Activated T-cell treated with anti-CD3 and anti-CD28 coated beads, Interleukin-2, amount 50 U/mL, for 4 hours (primary cell): Measurements from ENCODE around the gene USP15. TPM values are rescaled to one million over a fixed set of nuclear protein-coding genes. Genes with fewer than 3 reads are reported as not detected.

Source experiments
- ATAC-seq, 2 donors: fragments of 200-7000 bp; cut with Tn5 transposase; one replicate each; pipeline ENCODE4 v1.10.0; 2021
- DNase-seq: peaks from one replicate; pipeline ENCODE4 v3.0.0-alpha.2; 2020
- H3K27me3 Mint-ChIP-seq: one replicate; pipeline ENCODE4 v1.8.0; 2021; ENCODE audit warnings: low read depth, mixed read lengths
- H3K36me3 Mint-ChIP-seq: one replicate; pipeline ENCODE4 v1.8.0; 2022; ENCODE audit warnings: mixed read lengths; ENCODE audit not compliant: insufficient read depth
- H3K4me1 Mint-ChIP-seq: one replicate; pipeline ENCODE4 v1.8.0; 2021; ENCODE audit warnings: low read depth, mixed read lengths
- H3K4me3 Mint-ChIP-seq: one replicate; pipeline ENCODE4 v1.8.0; 2021; ENCODE audit warnings: mild to moderate bottlenecking, moderate library complexity, mixed read lengths
- H3K9me3 Mint-ChIP-seq: one replicate; pipeline ENCODE4 v1.8.0; 2021; ENCODE audit warnings: mixed read lengths
- total RNA-seq, 3 donors: library from RNA; stranded (reverse); gene quantifications; one replicate each; pipeline ENCODE4 v1.2.1, GENCODE V29; 2021

The USP15 gene
- total RNA-seq, 3 donors from 2014 or later, result 82.0 to 98.2 (median 94.3) TPM

- H3K4me1 Mint-ChIP-seq, result peaks cover 67% of the 10 kb centered on the region
- H3K9me3 Mint-ChIP-seq, result peaks cover 11% of the 10 kb centered on the region
- no peaks in the 10 kb centered on the region for H3K27me3 Mint-ChIP-seq
- peaks cover 35% of the 10 kb centered on the region for H3K36me3 Mint-ChIP-seq
- DNase-seq (no peak), ATAC-seq (no peak)
- no peak overlapping the region for H3K4me3 Mint-ChIP-seq
Observed at GRCh38 chr12:62282057-62282774, 22.0 kb downstream of the USP15 start.

- Mint-ChIP-seq H3K27me3 (no peaks in the 10 kb centered on the region), H3K36me3 (peaks cover 50% of the 10 kb centered on the region), H3K9me3 (peaks cover 17% of the 10 kb centered on the region), H3K4me3 (no peak overlapping the region), H3K4me1 (peaks cover 78% of the 10 kb centered on the region)
- DNase-seq (no peak), ATAC-seq (peak in 1 of 2 donors; percentile 38)
Observed at GRCh38 chr12:62284749-62285148, 24.5 kb downstream of the USP15 start.

GRCh38 chr12:62285284-62285683 is 25.1 kb downstream of the USP15 start:
- no peak for DNase-seq
- H3K36me3 Mint-ChIP-seq, result peaks cover 53% of the 10 kb centered on the region
- peaks cover 21% of the 10 kb centered on the region for H3K9me3 Mint-ChIP-seq
- no peak overlapping the region for H3K4me3 Mint-ChIP-seq
- peaks cover 80% of the 10 kb centered on the region for H3K4me1 Mint-ChIP-seq
- no peaks in the 10 kb centered on the region for H3K27me3 Mint-ChIP-seq
- no peak for ATAC-seq

- ATAC-seq (no peak), DNase-seq (no peak)
- Mint-ChIP-seq H3K27me3 (no peaks in the 10 kb centered on the region), H3K4me1 (peaks cover 82% of the 10 kb centered on the region), H3K36me3 (peaks cover 57% of the 10 kb centered on the region), H3K9me3 (peaks cover 29% of the 10 kb centered on the region), H3K4me3 (no peak overlapping the region)
Observed at GRCh38 chr12:62288328-62288727, 28.1 kb downstream of the USP15 start.

- H3K36me3 Mint-ChIP-seq, result peaks cover 62% of the 10 kb centered on the region
- DNase-seq (no peak), ATAC-seq (no peak)
- no peak overlapping the region for H3K4me3 Mint-ChIP-seq
- H3K9me3 Mint-ChIP-seq, result peaks cover 23% of the 10 kb centered on the region
- H3K4me1 Mint-ChIP-seq, result peaks cover 83% of the 10 kb centered on the region
- H3K27me3 Mint-ChIP-seq, result no peaks in the 10 kb centered on the region
Observed at GRCh38 chr12:62290846-62291245, 30.6 kb downstream of the USP15 start.

- Mint-ChIP-seq H3K9me3 (peaks cover 18% of the 10 kb centered on the region), H3K36me3 (peaks cover 64% of the 10 kb centered on the region), H3K4me3 (no peak overlapping the region), H3K4me1 (peaks cover 86% of the 10 kb centered on the region), H3K27me3 (no peaks in the 10 kb centered on the region)
- ATAC-seq (peak; percentile 71 to 79), DNase-seq (peak; percentile 25)
Observed at GRCh38 chr12:62291864-62292760, 31.9 kb downstream of the USP15 start.

GRCh38 chr12:62292761-62293344 is 32.6 kb downstream of the USP15 start:
- Mint-ChIP-seq H3K9me3 (peaks cover 16% of the 10 kb centered on the region), H3K27me3 (no peaks in the 10 kb centered on the region), H3K36me3 (peaks cover 66% of the 10 kb centered on the region), H3K4me1 (peaks cover 86% of the 10 kb centered on the region), H3K4me3 (peak overlapping the region; percentile 45)
- ATAC-seq (no peak), DNase-seq (no peak)

- Mint-ChIP-seq H3K4me1 (peaks cover 80% of the 10 kb centered on the region), H3K9me3 (peaks cover 13% of the 10 kb centered on the region)
- no peak for ATAC-seq
Observed at GRCh38 chr12:62294378-62294777, 34.2 kb downstream of the USP15 start.

GRCh38 chr12:62296001-62296400 is 35.8 kb downstream of the USP15 start:
- peaks cover 60% of the 10 kb centered on the region for H3K36me3 Mint-ChIP-seq
- H3K27me3 Mint-ChIP-seq, result no peaks in the 10 kb centered on the region
- peaks cover 76% of the 10 kb centered on the region for H3K4me1 Mint-ChIP-seq
- no peak for ATAC-seq
- DNase-seq, result no peak
- no peak overlapping the region for H3K4me3 Mint-ChIP-seq
- H3K9me3 Mint-ChIP-seq, result peaks cover 2% of the 10 kb centered on the region

More at GRCh38 chr12:62294378-62294777, 34.2 kb downstream of the USP15 start:
- DNase-seq, result no peak
- Mint-ChIP-seq H3K27me3 (no peaks in the 10 kb centered on the region), H3K36me3 (peaks cover 62% of the 10 kb centered on the region), H3K4me3 (no peak overlapping the region)

GRCh38 chr12:62297321-62297720 is 37.1 kb downstream of the USP15 start:
- Mint-ChIP-seq H3K4me3 (no peak overlapping the region), H3K4me1 (peaks cover 73% of the 10 kb centered on the region), H3K27me3 (no peaks in the 10 kb centered on the region), H3K36me3 (peaks cover 65% of the 10 kb centered on the region), H3K9me3 (no peaks in the 10 kb centered on the region)
- DNase-seq (no peak), ATAC-seq (no peak)

- peaks cover 75% of the 10 kb centered on the region for H3K36me3 Mint-ChIP-seq
- no peak for DNase-seq
- H3K4me1 Mint-ChIP-seq, result peaks cover 61% of the 10 kb centered on the region
- peaks cover 6% of the 10 kb centered on the region for H3K9me3 Mint-ChIP-seq
- H3K27me3 Mint-ChIP-seq, result no peaks in the 10 kb centered on the region
- H3K4me3 Mint-ChIP-seq, result no peak overlapping the region
- ATAC-seq, result no peak
Observed at GRCh38 chr12:62299617-62300016, 39.4 kb downstream of the USP15 start.

- Mint-ChIP-seq H3K36me3 (peaks cover 76% of the 10 kb centered on the region), H3K9me3 (peaks cover 8% of the 10 kb centered on the region), H3K4me1 (peaks cover 55% of the 10 kb centered on the region), H3K27me3 (no peaks in the 10 kb centered on the region), H3K4me3 (no peak overlapping the region)
- ATAC-seq (no peak), DNase-seq (no peak)
Observed at GRCh38 chr12:62301080-62301798, 41.0 kb downstream of the USP15 start.

GRCh38 chr12:62301799-62302133 is 41.6 kb downstream of the USP15 start:
- H3K27me3 Mint-ChIP-seq, result no peaks in the 10 kb centered on the region
- no peak overlapping the region for H3K4me3 Mint-ChIP-seq
- peaks cover 53% of the 10 kb centered on the region for H3K4me1 Mint-ChIP-seq
- no peak for DNase-seq
- peaks cover 8% of the 10 kb centered on the region for H3K9me3 Mint-ChIP-seq
- peaks cover 76% of the 10 kb centered on the region for H3K36me3 Mint-ChIP-seq
- no peak for ATAC-seq

GRCh38 chr12:62304560-62304959 is 44.4 kb downstream of the USP15 start:
- peaks cover 56% of the 10 kb centered on the region for H3K4me1 Mint-ChIP-seq

More at GRCh38 chr12:62304560-62304959, 44.4 kb downstream of the USP15 start:
- peaks cover 8% of the 10 kb centered on the region for H3K9me3 Mint-ChIP-seq
- no peak overlapping the region for H3K4me3 Mint-ChIP-seq
- no peak for ATAC-seq
- H3K27me3 Mint-ChIP-seq, result no peaks in the 10 kb centered on the region
- DNase-seq, result no peak
- peaks cover 78% of the 10 kb centered on the region for H3K36me3 Mint-ChIP-seq
